Adrenal gland (tissue), 5 donors: ENCODE results near the gene RPL6.

Experiments
- CTCF ChIP-seq, 6 experiments: fragments of 450-650 bp in 4 of 6; fragments of 200-600 bp in 2 of 6; sonication (generic) in 1 of 6; IDR thresholded peaks; 1 replicate in 5 of 6; 2 replicates in 1 of 6; pipeline versions ENCODE4 v1.5.1 to v1.8.0; 2016 to 2021; ENCODE audit warnings: antibody characterized with exemption in 6 of 6, mild to moderate bottlenecking in 2 of 6, moderate library complexity in 1 of 6
- POLR2A ChIP-seq, 2 donors: fragments of 450-650 bp; IDR thresholded peaks; one replicate each; pipeline ENCODE4 v1.6.1; 2017; ENCODE audit warnings: antibody characterized with exemption in 2 of 2, mild to moderate bottlenecking in 2 of 2, moderate library complexity in 1 of 2
- donor health status: DM: no; HTN: no; CAD: no.

GRCh38 chr12:112381406-112381882, 28.0 kb downstream of the RPL6 start:
- TF ChIP-seq POLR2A (IDR thresholded peaks at IDR 0.05) (no peak), CTCF (IDR thresholded peaks at IDR 0.05) (no peak)
